Effector CD4-positive, alpha-beta T cell (primary cell): Measurements from ENCODE around the gene NPAS2.

Experiments used
- DNase-seq: peaks from one replicate; pipeline ENCODE4 v3.0.0-alpha.2; 2020
- total RNA-seq: gene quantifications from one replicate; lab custom pipeline; 2026; lab: John Stamatoyannopoulos, UW

NPAS2 gene
- 0.94 reads per million for total RNA-seq

- DNase-seq = no peak
These were observed at the start of gene NPAS2 for GRCh38 chr2:100819370-100820272. TSS of gene NPAS2 (plus strand) at chr2:100820139. CDS start at chr2:100904755, 84,616 bp downstream.

GRCh38 chr2:100771125-100771524 lies 48.8 kb upstream of the NPAS2 start:
- DNase-seq = no peak

- DNase-seq = no peak
These were observed 46.4 kb upstream of the NPAS2 start for GRCh38 chr2:100773538-100773937.

- DNase-seq = no peak
These were observed 43.5 kb upstream of the NPAS2 start for GRCh38 chr2:100776445-100776844.

GRCh38 chr2:100778637-100779450 lies 41.1 kb upstream of the NPAS2 start:
- no peak for DNase-seq

GRCh38 chr2:100779908-100780202 lies 40.1 kb upstream of the NPAS2 start:
- no peak for DNase-seq

GRCh38 chr2:100780203-100781008 lies 39.5 kb upstream of the NPAS2 start:
- no peak for DNase-seq

- no peak for DNase-seq
These were observed 39.0 kb upstream of the NPAS2 start for GRCh38 chr2:100781009-100781325.

GRCh38 chr2:100781523-100782379 lies 38.2 kb upstream of the NPAS2 start:
- no peak for DNase-seq

GRCh38 chr2:100782380-100782878 lies 37.5 kb upstream of the NPAS2 start:
- DNase-seq = no peak

GRCh38 chr2:100783987-100784386 lies 36.0 kb upstream of the NPAS2 start:
- no peak for DNase-seq

- no peak for DNase-seq
These were observed 35.3 kb upstream of the NPAS2 start for GRCh38 chr2:100784681-100785080.

GRCh38 chr2:100785626-100786296 lies 34.2 kb upstream of the NPAS2 start:
- DNase-seq = no peak

- DNase-seq = no peak
These were observed 33.7 kb upstream of the NPAS2 start for GRCh38 chr2:100786297-100786658.

GRCh38 chr2:100786985-100787384 lies 33.0 kb upstream of the NPAS2 start:
- DNase-seq = no peak

- DNase-seq = no peak
These were observed 30.6 kb upstream of the NPAS2 start for GRCh38 chr2:100789361-100789760.

- no peak for DNase-seq
These were observed 28.5 kb upstream of the NPAS2 start for GRCh38 chr2:100791294-100791935.

GRCh38 chr2:100791936-100792308 lies 28.0 kb upstream of the NPAS2 start:
- no peak for DNase-seq

- DNase-seq = no peak
These were observed 26.7 kb upstream of the NPAS2 start for GRCh38 chr2:100793220-100793619.

GRCh38 chr2:100793982-100794381 lies 26.0 kb upstream of the NPAS2 start:
- no peak for DNase-seq

- DNase-seq = no peak
These were observed 23.3 kb upstream of the NPAS2 start for GRCh38 chr2:100796499-100797100.
